Caco-2 (cell line): ENCODE results near the gene LRRC4C. TPM values are rescaled to one million over a fixed set of nuclear protein-coding genes. Genes with fewer than 3 reads are reported as not detected.

Experiments
- BruUV-seq: library from RNA; stranded (reverse); fragments of 400-500 nt; replicated peaks from 2 replicates; lab custom pipeline; 2021; lab: Mats Ljungman, UMichigan
- CTCF ChIA-PET: fragments of 300-600 bp; sonication (Branson Sonifier 250); formaldehyde crosslinking; loops from one replicate; lab custom pipeline; 2022; ENCODE audit warnings: antibody characterized with exemption; lab: Charles Lee
- POLR2A ChIA-PET: fragments of 300-600 bp; sonication (Branson Sonifier 250); formaldehyde crosslinking; loops from one replicate; lab custom pipeline; 2022; ENCODE audit warnings: antibody characterized with exemption; lab: Charles Lee
- DNase-seq, 2 experiments: peaks; one replicate each; pipeline versions ENCODE4 v3.0.0 to v3.0.0-alpha.2; 2020 to 2022
- H3K27me3 ChIP-seq: replicated peaks from 2 replicates; pipeline ENCODE4 v1.6.0; 2011; ENCODE audit warnings: low read length; ENCODE audit not compliant: control insufficient read depth, insufficient read depth
- H3K36me3 ChIP-seq: 2 replicates; pipeline ENCODE4 v1.5.1; 2011; ENCODE audit warnings: low read length; ENCODE audit not compliant: control insufficient read depth, insufficient read depth
- H3K4me1 ChIP-seq: fragments of 250-450 bp; sonication (Bioruptor Pico); 2 replicates; pipeline ENCODE4 v1.5.1; 2020; ENCODE audit warnings: mild to moderate bottlenecking
- H3K4me3 ChIP-seq: 2 replicates; pipeline ENCODE4 v1.5.1; 2011; ENCODE audit warnings: low read depth, mild to moderate bottlenecking, control low read depth, low read length
- H3K9me3 ChIP-seq: fragments of 250-450 bp; sonication (Bioruptor Pico); 2 replicates; pipeline ENCODE4 v1.5.1; 2020; ENCODE audit warnings: mild to moderate bottlenecking, moderate library complexity
- H3K27ac Mint-ChIP-seq: one replicate; pipeline ENCODE4 v1.8.0; 2022; ENCODE audit warnings: mixed read lengths; ENCODE audit not compliant: unreplicated experiment
- H3K27me3 Mint-ChIP-seq: one replicate; pipeline ENCODE4 v1.8.0; 2022; ENCODE audit warnings: mixed read lengths; ENCODE audit not compliant: insufficient read depth, unreplicated experiment
- H3K36me3 Mint-ChIP-seq: one replicate; pipeline ENCODE4 v1.8.0; 2022; ENCODE audit warnings: mild to moderate bottlenecking, mixed read lengths; ENCODE audit not compliant: insufficient read depth, unreplicated experiment
- H3K4me1 Mint-ChIP-seq: one replicate; pipeline ENCODE4 v1.8.0; 2022; ENCODE audit warnings: low read depth, mixed read lengths; ENCODE audit not compliant: unreplicated experiment
- H3K4me3 Mint-ChIP-seq: one replicate; pipeline ENCODE4 v1.8.0; 2022; ENCODE audit warnings: mild to moderate bottlenecking, moderate library complexity, mixed read lengths; ENCODE audit not compliant: unreplicated experiment
- H3K9me3 Mint-ChIP-seq: one replicate; pipeline ENCODE4 v1.8.0; 2022; ENCODE audit warnings: mixed read lengths; ENCODE audit not compliant: unreplicated experiment
- intact Hi-C: fragments of 100-400 bp; cut with micrococcal nuclease; formaldehyde crosslinking; loops from one replicate; pipeline ENCODE4 v1.10.0; 2022; ENCODE audit not compliant: unreplicated experiment
- total RNA-seq: library from RNA; stranded (reverse); gene quantifications from 2 replicates; pipeline ENCODE4 v1.2.3, GENCODE V29; 2022
- TF ChIP-seq, protein P1 (sequence below), 2 experiments: fragments of 200-600 bp in 1 of 2; IDR thresholded peaks; 1 replicate in 1 of 2; 2 replicates in 1 of 2; pipeline versions ENCODE4 v1.5.1 to v1.8.0; 2011 to 2022; ENCODE audit warnings: antibody characterized with exemption in 1 of 2, control low read depth in 1 of 2, inconsistent platforms in 1 of 2, low read depth in 1 of 2, low read length in 1 of 2, mild to moderate bottlenecking in 1 of 2, moderate library complexity in 1 of 2; ENCODE audit not compliant: insufficient read depth in 1 of 2, severe bottlenecking in 1 of 2, unreplicated experiment in 1 of 2

The LRRC4C gene
- total RNA-seq, 1 experiment from 2014 or later, result not detected

GRCh38 chr11:40508303-40508702 lies 951.1 kb downstream of the LRRC4C start:
- H3K36me3 ChIP-seq, result no peaks in the 10 kb centered on the region
- TF ChIP-seq, protein P1, sequence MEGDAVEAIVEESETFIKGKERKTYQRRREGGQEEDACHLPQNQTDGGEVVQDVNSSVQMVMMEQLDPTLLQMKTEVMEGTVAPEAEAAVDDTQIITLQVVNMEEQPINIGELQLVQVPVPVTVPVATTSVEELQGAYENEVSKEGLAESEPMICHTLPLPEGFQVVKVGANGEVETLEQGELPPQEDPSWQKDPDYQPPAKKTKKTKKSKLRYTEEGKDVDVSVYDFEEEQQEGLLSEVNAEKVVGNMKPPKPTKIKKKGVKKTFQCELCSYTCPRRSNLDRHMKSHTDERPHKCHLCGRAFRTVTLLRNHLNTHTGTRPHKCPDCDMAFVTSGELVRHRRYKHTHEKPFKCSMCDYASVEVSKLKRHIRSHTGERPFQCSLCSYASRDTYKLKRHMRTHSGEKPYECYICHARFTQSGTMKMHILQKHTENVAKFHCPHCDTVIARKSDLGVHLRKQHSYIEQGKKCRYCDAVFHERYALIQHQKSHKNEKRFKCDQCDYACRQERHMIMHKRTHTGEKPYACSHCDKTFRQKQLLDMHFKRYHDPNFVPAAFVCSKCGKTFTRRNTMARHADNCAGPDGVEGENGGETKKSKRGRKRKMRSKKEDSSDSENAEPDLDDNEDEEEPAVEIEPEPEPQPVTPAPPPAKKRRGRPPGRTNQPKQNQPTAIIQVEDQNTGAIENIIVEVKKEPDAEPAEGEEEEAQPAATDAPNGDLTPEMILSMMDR (IDR thresholded peaks at IDR 0.05; ENCODE audit: insufficient read depth in 1 of 2, low read depth in 1 of 2, low read length in 1 of 2, severe bottlenecking in 1 of 2, unreplicated experiment in 1 of 2), result no peak
- intact Hi-C loops, result no loop called here
- no peak overlapping the region for H3K4me3 Mint-ChIP-seq
- H3K4me1 ChIP-seq, result no peaks in the 10 kb centered on the region
- POLR2A ChIA-PET, result no interaction called here
- H3K27me3 ChIP-seq, result no peaks in the 10 kb centered on the region
- no peaks in the 10 kb centered on the region for H3K27me3 Mint-ChIP-seq
- no peaks in the 10 kb centered on the region for H3K36me3 Mint-ChIP-seq
- H3K27ac Mint-ChIP-seq, result no peak overlapping the region
- H3K9me3 ChIP-seq, result no peaks in the 10 kb centered on the region
- no TSS peak for BruUV-seq
- CTCF ChIA-PET, result no interaction called here
- no peak for DNase-seq
- no peak overlapping the region for H3K4me3 ChIP-seq
- H3K4me1 Mint-ChIP-seq, result no peaks in the 10 kb centered on the region
- H3K9me3 Mint-ChIP-seq, result no peaks in the 10 kb centered on the region

GRCh38 chr11:40506226-40506625 lies 953.2 kb downstream of the LRRC4C start:
- Mint-ChIP-seq H3K27ac (no peak overlapping the region), H3K4me3 (no peak overlapping the region), H3K9me3 (peaks cover 11% of the 10 kb centered on the region), H3K36me3 (no peaks in the 10 kb centered on the region), H3K27me3 (no peaks in the 10 kb centered on the region), H3K4me1 (no peaks in the 10 kb centered on the region)
- BruUV-seq, result no TSS peak
- CTCF ChIA-PET, result no interaction called here
- no peaks in the 10 kb centered on the region for H3K27me3 ChIP-seq
- H3K36me3 ChIP-seq, result no peaks in the 10 kb centered on the region
- H3K9me3 ChIP-seq, result no peaks in the 10 kb centered on the region
- H3K4me1 ChIP-seq, result no peaks in the 10 kb centered on the region
- no peak overlapping the region for H3K4me3 ChIP-seq
- TF ChIP-seq, protein P1 (IDR thresholded peaks at IDR 0.05; ENCODE audit: insufficient read depth in 1 of 2, low read depth in 1 of 2, low read length in 1 of 2, severe bottlenecking in 1 of 2, unreplicated experiment in 1 of 2), result no peak
- POLR2A ChIA-PET, result no interaction called here
- DNase-seq, result no peak
- intact Hi-C loops, result no loop called here

DNA sequence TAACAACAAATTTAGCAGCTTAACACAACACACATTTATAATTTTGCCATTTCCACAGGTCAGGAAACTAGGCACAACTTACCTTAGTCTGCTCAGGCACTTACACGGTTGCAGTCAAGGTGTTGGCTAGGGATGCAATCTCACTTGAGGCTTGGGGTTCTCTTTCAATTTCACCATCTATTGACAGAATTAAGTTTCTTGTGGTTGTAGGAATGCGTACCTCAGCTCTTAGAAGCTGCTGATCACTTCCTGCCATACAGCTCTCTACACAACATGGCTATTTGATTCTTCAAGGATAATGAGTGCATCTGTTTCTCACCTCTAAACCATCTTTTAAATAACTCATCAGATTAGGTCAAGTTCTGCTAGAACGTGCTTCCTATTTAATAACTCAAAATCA lies 968.1 kb downstream of the LRRC4C start:
- no peaks in the 10 kb centered on the region for H3K4me1 Mint-ChIP-seq
- Histone ChIP-seq H3K4me1 (no peaks in the 10 kb centered on the region), H3K36me3 (no peaks in the 10 kb centered on the region), H3K9me3 (no peaks in the 10 kb centered on the region), H3K27me3 (no peaks in the 10 kb centered on the region), H3K4me3 (no peak overlapping the region)
- H3K9me3 Mint-ChIP-seq, result no peaks in the 10 kb centered on the region
- no peak overlapping the region for H3K4me3 Mint-ChIP-seq
- H3K27ac Mint-ChIP-seq, result no peak overlapping the region
- H3K27me3 Mint-ChIP-seq, result peaks cover 3% of the 10 kb centered on the region
- no peak for DNase-seq
- H3K36me3 Mint-ChIP-seq, result no peaks in the 10 kb centered on the region
- TF ChIP-seq, protein P1 (IDR thresholded peaks at IDR 0.05; ENCODE audit: insufficient read depth in 1 of 2, low read depth in 1 of 2, low read length in 1 of 2, severe bottlenecking in 1 of 2, unreplicated experiment in 1 of 2), result no peak
- CTCF ChIA-PET, result no interaction called here
- no TSS peak for BruUV-seq
- POLR2A ChIA-PET, result no interaction called here
- intact Hi-C loops, result no loop called here
